Endothelial cell (in vitro differentiated cells): Measurements from ENCODE around the gene XRCC4. TPM values are rescaled to one million over a fixed set of nuclear protein-coding genes. Genes with fewer than 3 reads are reported as not detected.
"Not testable (repeated sequence)": the region's sequence is repeated elsewhere in the genome, so short reads cannot be mapped to it uniquely, and the experiment has no call there.

Experiments used
- DNase-seq: peaks from one replicate; pipeline ENCODE4 v3.0.0; 2021; ENCODE audit warnings: low spot score
- H3K27ac Mint-ChIP-seq: one replicate; pipeline ENCODE4 v1.8.0; 2021; ENCODE audit warnings: mixed read lengths, inconsistent platforms; ENCODE audit not compliant: unreplicated experiment
- H3K27me3 Mint-ChIP-seq: one replicate; pipeline ENCODE4 v1.8.0; 2021; ENCODE audit warnings: mild to moderate bottlenecking, moderate library complexity, mixed read lengths, inconsistent platforms; ENCODE audit not compliant: unreplicated experiment
- H3K36me3 Mint-ChIP-seq: one replicate; pipeline ENCODE4 v1.8.0; 2021; ENCODE audit warnings: mild to moderate bottlenecking, low read depth, mixed read lengths, inconsistent platforms; ENCODE audit not compliant: unreplicated experiment
- H3K4me1 Mint-ChIP-seq: one replicate; pipeline ENCODE4 v1.8.0; 2021; ENCODE audit warnings: mild to moderate bottlenecking, mixed read lengths, inconsistent platforms; ENCODE audit not compliant: unreplicated experiment
- H3K4me3 Mint-ChIP-seq: one replicate; pipeline ENCODE4 v1.8.0; 2021; ENCODE audit warnings: mild to moderate bottlenecking, mixed read lengths, inconsistent platforms; ENCODE audit not compliant: unreplicated experiment
- H3K9me3 Mint-ChIP-seq: one replicate; pipeline ENCODE4 v1.8.0; 2021; ENCODE audit warnings: mixed read lengths, inconsistent platforms; ENCODE audit not compliant: unreplicated experiment
- CTCF ChIP-seq: fragments of 200-600 bp; sonication (generic); IDR thresholded peaks from one replicate; pipeline ENCODE4 v1.5.0; 2021; ENCODE audit warnings: antibody characterized with exemption; ENCODE audit not compliant: unreplicated experiment
- total RNA-seq: library from RNA; stranded (reverse); fragmentation: NEBNext Ultra II Directional; extraction: Animal tissue kit (Norgen Biotek cat#: 25700); gene quantifications from one replicate; pipeline ENCODE4 v1.2.1, GENCODE V29; 2021; ENCODE audit not compliant: unreplicated experiment

Gene XRCC4
- total RNA-seq, 1 donor from 2014 or later, result 6.8 TPM

GRCh38 chr5:83353774-83354173 is 276.4 kb downstream of the XRCC4 start:
- TF ChIP-seq CTCF, result no peak
- Mint-ChIP-seq H3K27ac (no peak overlapping the region), H3K9me3 (peaks cover 4% of the 10 kb centered on the region), H3K36me3 (peaks cover 4% of the 10 kb centered on the region), H3K4me1 (no peaks in the 10 kb centered on the region), H3K4me3 (no peak overlapping the region), H3K27me3 (peaks cover 1% of the 10 kb centered on the region)
- DNase-seq, result no peak

- Mint-ChIP-seq H3K27me3 (peaks cover 1% of the 10 kb centered on the region), H3K4me1 (no peaks in the 10 kb centered on the region), H3K27ac (no peak overlapping the region)
Measured at GRCh38 chr5:83354958-83355357, 277.6 kb downstream of the XRCC4 start.

GRCh38 chr5:83355482-83356014 is 278.2 kb downstream of the XRCC4 start:
- not testable (repeated sequence) for DNase-seq, H3K9me3 Mint-ChIP-seq, H3K27ac Mint-ChIP-seq, H3K36me3 Mint-ChIP-seq, H3K27me3 Mint-ChIP-seq, H3K4me1 Mint-ChIP-seq, H3K4me3 Mint-ChIP-seq

More at GRCh38 chr5:83354958-83355357, 277.6 kb downstream of the XRCC4 start:
- Mint-ChIP-seq H3K36me3 (no peaks in the 10 kb centered on the region), H3K4me3 (no peak overlapping the region), H3K9me3 (no peaks in the 10 kb centered on the region)
- DNase-seq, result no peak
- TF ChIP-seq CTCF, result no peak

GRCh38 chr5:83357621-83358231 is 280.4 kb downstream of the XRCC4 start:
- TF ChIP-seq CTCF, result no peak
- DNase-seq, result no peak
- H3K4me1 Mint-ChIP-seq, result no peaks in the 10 kb centered on the region
- no peak overlapping the region for H3K27ac Mint-ChIP-seq
- H3K4me3 Mint-ChIP-seq, result no peak overlapping the region
- no peaks in the 10 kb centered on the region for H3K9me3 Mint-ChIP-seq
- H3K27me3 Mint-ChIP-seq, result no peaks in the 10 kb centered on the region
- H3K36me3 Mint-ChIP-seq, result no peaks in the 10 kb centered on the region

GRCh38 chr5:83360573-83360972 is 283.2 kb downstream of the XRCC4 start:
- no peaks in the 10 kb centered on the region for H3K36me3 Mint-ChIP-seq
- H3K4me3 Mint-ChIP-seq, result no peak overlapping the region
- TF ChIP-seq CTCF, result no peak
- no peaks in the 10 kb centered on the region for H3K4me1 Mint-ChIP-seq
- H3K27me3 Mint-ChIP-seq, result no peaks in the 10 kb centered on the region
- H3K27ac Mint-ChIP-seq, result no peak overlapping the region
- no peaks in the 10 kb centered on the region for H3K9me3 Mint-ChIP-seq
- DNase-seq, result no peak
